MCF 10A (cell line): Measurements from ENCODE around the gene NEBL. TPM values are rescaled to one million over a fixed set of nuclear protein-coding genes. Genes with fewer than 3 reads are reported as not detected.

Experiments
- BruUV-seq: library from RNA; stranded (reverse); fragments of 400-500 nt; replicated peaks from 2 replicates; lab custom pipeline; 2021; lab: Mats Ljungman, UMichigan
- CTCF ChIA-PET: fragments of 300-600 bp; sonication (Branson Sonifier 250); formaldehyde crosslinking; extraction: SDS; loops from one replicate; lab custom pipeline; 2021; ENCODE audit warnings: antibody characterized with exemption, inconsistent platforms; lab: Yijun Ruan, JAX
- POLR2A ChIA-PET: fragments of 300-600, 350-650 bp; sonication (Branson Sonifier 250); formaldehyde crosslinking; extraction: SDS; loops from one replicate; lab custom pipeline; 2020; ENCODE audit warnings: antibody characterized with exemption, inconsistent platforms; lab: Yijun Ruan, JAX
- DNase-seq: peaks from one replicate; pipeline ENCODE4 v3.0.0-alpha.2; 2018; ENCODE audit not compliant: unreplicated experiment
- H3K27ac Mint-ChIP-seq: one replicate; pipeline ENCODE4 v1.8.0; 2022; ENCODE audit warnings: mild to moderate bottlenecking, low read depth, mixed read lengths; ENCODE audit not compliant: unreplicated experiment
- H3K27me3 Mint-ChIP-seq: one replicate; pipeline ENCODE4 v1.8.0; 2022; ENCODE audit warnings: mixed read lengths; ENCODE audit not compliant: insufficient read depth, unreplicated experiment
- H3K36me3 Mint-ChIP-seq: one replicate; pipeline ENCODE4 v1.8.0; 2022; ENCODE audit warnings: mild to moderate bottlenecking, moderate library complexity, mixed read lengths; ENCODE audit not compliant: insufficient read depth, unreplicated experiment
- H3K4me1 Mint-ChIP-seq: one replicate; pipeline ENCODE4 v1.8.0; 2022; ENCODE audit warnings: mixed read lengths; ENCODE audit not compliant: insufficient read depth, unreplicated experiment
- H3K4me3 Mint-ChIP-seq: one replicate; pipeline ENCODE4 v1.8.0; 2022; ENCODE audit warnings: mild to moderate bottlenecking, moderate library complexity, mixed read lengths; ENCODE audit not compliant: unreplicated experiment
- H3K9me3 Mint-ChIP-seq: one replicate; pipeline ENCODE4 v1.8.0; 2022; ENCODE audit warnings: mixed read lengths; ENCODE audit not compliant: unreplicated experiment
- CTCF ChIP-seq: fragments of 200-600 bp; IDR thresholded peaks from one replicate; pipeline ENCODE4 v1.8.0; 2022; ENCODE audit warnings: antibody characterized with exemption, mild to moderate bottlenecking; ENCODE audit not compliant: unreplicated experiment
- intact Hi-C: fragments of 100-400 bp; cut with micrococcal nuclease; formaldehyde crosslinking; loops from 2 replicates; pipeline ENCODE4 v1.14.1; 2022
- total RNA-seq: library from RNA; stranded (reverse); gene quantifications from 2 replicates; pipeline ENCODE4 v1.2.3, GENCODE V29; 2022

The NEBL gene
- total RNA-seq, 1 experiment from 2014 or later: 30.6 TPM

GRCh38 chr10:20809631-20810030 lies 87.5 kb downstream of the NEBL start:
- no peak overlapping the region for H3K4me3 Mint-ChIP-seq
- TF ChIP-seq CTCF: no peak
- H3K27me3 Mint-ChIP-seq: no peaks in the 10 kb centered on the region
- intact Hi-C loops: no loop called here
- no peaks in the 10 kb centered on the region for H3K9me3 Mint-ChIP-seq
- BruUV-seq: no TSS peak
- ChIA-PET POLR2A (no interaction called here), CTCF (no interaction called here)
- no peak for DNase-seq
- H3K4me1 Mint-ChIP-seq: peaks cover 6% of the 10 kb centered on the region
- no peak overlapping the region for H3K27ac Mint-ChIP-seq
- no peaks in the 10 kb centered on the region for H3K36me3 Mint-ChIP-seq

GRCh38 chr10:20806487-20806886 lies 90.6 kb downstream of the NEBL start:
- TF ChIP-seq CTCF: no peak
- intact Hi-C loops: no loop called here
- Mint-ChIP-seq H3K27ac (no peak overlapping the region), H3K4me3 (no peak overlapping the region), H3K4me1 (peaks cover 6% of the 10 kb centered on the region), H3K27me3 (no peaks in the 10 kb centered on the region), H3K9me3 (no peaks in the 10 kb centered on the region), H3K36me3 (no peaks in the 10 kb centered on the region)
- DNase-seq: no peak
- BruUV-seq: no TSS peak
- POLR2A ChIA-PET: no interaction called here
- CTCF ChIA-PET: no interaction called here

GRCh38 chr10:20797290-20797689 lies 99.8 kb downstream of the NEBL start:
- no peak for TF ChIP-seq CTCF
- intact Hi-C loops: no loop called here
- no peaks in the 10 kb centered on the region for H3K27me3 Mint-ChIP-seq
- H3K4me3 Mint-ChIP-seq: no peak overlapping the region
- no peak overlapping the region for H3K27ac Mint-ChIP-seq
- H3K36me3 Mint-ChIP-seq: peaks cover 5% of the 10 kb centered on the region
- DNase-seq: no peak
- no TSS peak for BruUV-seq
- H3K4me1 Mint-ChIP-seq: no peaks in the 10 kb centered on the region
- CTCF ChIA-PET: no interaction called here
- POLR2A ChIA-PET: no interaction called here
- no peaks in the 10 kb centered on the region for H3K9me3 Mint-ChIP-seq

DNA sequence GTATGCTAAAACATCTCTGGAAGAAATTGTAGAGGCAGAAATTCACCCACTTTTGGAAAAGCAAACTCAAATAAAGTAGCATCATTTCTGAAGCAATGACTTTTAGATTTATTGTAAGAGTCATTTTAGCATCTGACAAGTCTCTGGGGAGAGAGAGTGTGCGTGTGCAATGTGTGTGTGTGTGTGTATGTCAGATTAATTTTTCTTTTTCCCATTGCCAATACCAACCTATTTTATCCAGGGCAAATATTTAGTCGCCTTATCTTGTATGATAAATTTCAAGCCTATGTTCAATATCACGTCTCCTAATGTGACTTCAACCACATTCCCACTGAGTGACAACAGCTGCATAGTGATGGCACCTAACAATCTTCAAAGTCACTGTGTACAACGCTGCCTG lies 101.7 kb downstream of the NEBL start:
- Mint-ChIP-seq H3K36me3 (peaks cover 12% of the 10 kb centered on the region), H3K9me3 (no peaks in the 10 kb centered on the region), H3K27me3 (no peaks in the 10 kb centered on the region), H3K4me1 (no peaks in the 10 kb centered on the region), H3K4me3 (no peak overlapping the region), H3K27ac (no peak overlapping the region)
- TF ChIP-seq CTCF: no peak
- BruUV-seq: no TSS peak
- POLR2A ChIA-PET: no interaction called here
- intact Hi-C loops: no loop called here
- CTCF ChIA-PET: no interaction called here
- DNase-seq: no peak
